Coronary artery (tissue), 2 donors: ENCODE data around the gene ANXA8.
"Not testable (repeated sequence)": the region's sequence is repeated elsewhere in the genome, so short reads cannot be mapped to it uniquely, and the experiment has no call there.

Experiments
- DNase-seq: peaks from one replicate; pipeline ENCODE4 v3.0.0-alpha.2; 2017; ENCODE audit warnings: low spot score
- H3K27ac ChIP-seq, 2 donors: fragments of 200-600 bp; sonication (generic); one replicate each; pipeline ENCODE4 v1.5.1; 2016 to 2019
- H3K4me3 ChIP-seq: fragments of 200-600 bp; sonication (generic); 2 replicates; pipeline ENCODE4 v1.5.1; 2016; ENCODE audit warnings: mild to moderate bottlenecking, moderate library complexity
- TF ChIP-seq, protein P1 (sequence below): fragments of 200-600 bp; sonication (generic); IDR thresholded peaks from one replicate; pipeline ENCODE4 v1.5.1; 2019; ENCODE audit warnings: antibody characterized with exemption

The ANXA8 gene

DNA sequence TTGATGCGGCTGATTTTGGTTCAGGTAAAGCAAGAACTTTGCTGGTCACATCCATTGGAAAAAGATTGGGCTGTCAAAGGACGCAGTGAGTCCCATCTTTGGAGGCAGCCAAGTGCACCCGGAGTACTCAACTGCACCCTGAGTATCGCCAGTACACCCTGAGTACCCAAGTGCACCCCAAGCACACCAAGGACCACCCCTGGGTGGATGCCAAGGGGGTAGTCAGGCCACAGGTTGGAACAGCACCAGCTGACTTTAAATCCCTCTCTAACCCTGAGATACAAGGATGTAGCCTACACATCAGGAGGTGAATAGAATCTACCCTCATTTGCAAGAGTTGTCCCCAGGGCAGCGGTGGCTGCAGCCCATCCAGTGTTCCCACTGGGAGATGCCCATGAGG lies 16.5 kb downstream of the ANXA8 start:
- DNase-seq, H3K27ac ChIP-seq, H3K4me3 ChIP-seq: not testable (repeated sequence)

DNA sequence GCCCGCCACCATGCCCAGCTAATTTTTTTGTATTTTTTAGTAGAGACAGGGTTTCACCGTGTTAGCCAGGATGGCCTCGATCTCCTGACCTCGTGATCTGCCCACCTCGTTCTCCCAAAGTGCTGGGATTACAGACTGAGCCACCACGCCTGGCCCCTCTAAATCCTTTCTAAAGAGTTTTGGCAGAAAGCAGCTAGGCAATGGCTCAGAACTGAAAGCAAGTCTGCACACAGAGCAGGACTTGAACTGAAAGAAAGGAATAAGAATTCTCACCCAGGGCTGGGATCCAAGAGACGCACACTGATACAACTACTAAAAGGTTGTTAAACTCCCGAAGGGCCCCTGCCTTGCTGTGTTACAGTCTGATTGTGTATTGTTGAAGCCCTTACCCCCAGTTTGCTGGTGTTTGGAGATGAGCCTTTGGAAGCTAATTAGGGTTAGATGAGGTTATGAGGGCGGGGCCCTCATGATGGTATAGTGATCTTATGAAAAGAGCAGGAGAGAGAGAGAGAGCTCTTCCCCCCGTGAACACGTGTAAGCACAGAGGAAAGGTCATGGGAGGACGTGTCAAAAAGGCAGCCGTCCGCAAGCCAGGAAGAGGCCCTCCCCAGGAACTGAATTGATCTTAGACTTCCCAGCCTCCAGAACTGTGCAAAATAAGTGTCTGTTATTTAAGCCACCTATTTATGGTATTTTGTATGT lies 18.5 kb downstream of the ANXA8 start:
- not testable (repeated sequence) for DNase-seq, H3K27ac ChIP-seq, H3K4me3 ChIP-seq

DNA sequence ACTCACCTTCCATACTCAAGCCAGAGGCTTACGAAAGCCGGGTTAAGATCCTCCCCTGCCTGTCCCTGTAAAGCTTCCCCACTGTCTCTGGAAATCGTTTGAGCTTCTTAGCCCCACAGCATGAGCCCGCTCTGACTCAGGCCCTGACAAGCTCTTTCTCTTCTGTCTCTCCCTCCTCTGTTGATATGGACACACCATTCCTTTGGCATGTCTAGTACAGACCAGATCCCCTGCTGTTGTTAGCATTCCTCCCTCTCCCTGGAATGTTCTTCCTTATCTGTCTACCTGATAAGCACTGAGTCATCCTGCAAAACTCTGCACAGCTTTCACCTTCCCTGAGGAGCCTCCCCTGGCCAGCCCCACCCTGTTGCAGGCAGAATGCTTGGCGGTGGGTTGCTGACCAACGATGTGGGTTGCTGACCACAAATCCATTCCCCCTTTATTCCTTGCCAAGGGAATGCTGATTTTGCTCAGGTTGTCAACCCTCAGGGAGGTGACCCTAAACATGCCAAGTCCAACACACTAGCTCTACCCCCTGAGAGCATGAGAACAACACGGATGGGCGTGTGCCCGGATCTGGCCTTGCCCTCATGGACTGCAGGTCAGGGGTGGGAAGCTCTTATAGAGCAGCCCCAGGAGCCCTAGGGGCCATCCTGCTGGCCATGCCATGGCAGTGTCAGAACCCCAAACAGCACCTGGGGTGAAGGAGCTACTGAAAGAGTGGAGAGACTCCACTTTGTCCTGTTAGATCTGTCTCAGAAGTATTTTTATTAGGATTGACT lies 21.1 kb downstream of the ANXA8 start:
- not testable (repeated sequence) for DNase-seq, H3K4me3 ChIP-seq, H3K27ac ChIP-seq

DNA sequence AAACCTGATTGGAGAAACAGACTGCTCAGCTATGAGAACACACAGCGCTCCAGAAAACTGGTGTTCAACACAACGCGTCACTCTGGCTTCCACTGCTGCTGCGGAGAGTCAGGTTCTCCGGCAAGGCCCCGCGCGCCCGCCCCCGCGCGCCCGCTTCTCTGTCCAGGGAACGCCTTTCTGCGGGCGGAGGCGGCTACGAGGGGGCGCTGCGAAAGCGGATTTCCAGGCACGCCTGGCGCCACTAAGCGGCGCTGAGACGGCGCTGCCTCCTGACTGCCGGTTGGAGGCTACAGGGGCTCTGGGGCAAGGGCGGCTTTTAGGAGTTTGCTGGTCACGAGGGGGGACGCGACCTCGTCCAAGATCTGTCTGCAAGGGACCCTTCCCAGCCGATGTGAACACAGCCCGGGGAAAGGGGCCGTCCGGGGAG lies 22.6 kb downstream of the ANXA8 start:
- not testable (repeated sequence) for H3K27ac ChIP-seq
- H3K4me3 ChIP-seq: peak overlapping the region; percentile 50
- DNase-seq: peak; percentile 65

DNA sequence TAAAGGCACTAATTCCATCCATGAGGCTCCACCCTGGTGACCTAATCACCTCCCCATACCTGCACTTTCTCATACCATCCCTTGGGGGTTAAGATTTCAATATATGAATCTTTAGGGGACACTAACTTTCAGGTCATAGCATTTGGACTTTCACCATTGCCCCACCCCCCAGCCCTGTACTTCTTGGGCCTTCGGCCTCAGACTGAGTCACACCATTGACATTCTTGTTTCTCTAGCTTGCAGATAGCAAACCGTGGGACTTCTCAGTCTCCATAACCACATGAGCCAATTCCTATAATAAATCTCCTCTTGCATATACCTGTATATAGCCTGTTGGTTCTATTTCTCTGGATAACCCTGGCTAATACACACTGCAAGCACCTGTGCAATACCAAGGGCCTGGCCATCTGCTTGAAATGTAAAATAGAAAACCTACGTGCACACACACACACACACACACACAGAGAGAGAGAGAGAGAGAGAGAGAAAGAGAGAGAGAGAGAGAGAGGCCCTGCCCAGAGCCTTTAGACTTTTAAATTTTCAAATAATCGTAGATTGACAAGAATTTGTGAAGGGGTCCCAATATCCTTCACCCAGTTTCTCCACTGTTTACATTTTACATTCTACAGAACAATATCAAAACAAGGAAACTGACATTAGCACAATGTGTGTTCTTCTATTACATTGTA lies 25.3 kb downstream of the ANXA8 start:
- TF ChIP-seq, protein P1, sequence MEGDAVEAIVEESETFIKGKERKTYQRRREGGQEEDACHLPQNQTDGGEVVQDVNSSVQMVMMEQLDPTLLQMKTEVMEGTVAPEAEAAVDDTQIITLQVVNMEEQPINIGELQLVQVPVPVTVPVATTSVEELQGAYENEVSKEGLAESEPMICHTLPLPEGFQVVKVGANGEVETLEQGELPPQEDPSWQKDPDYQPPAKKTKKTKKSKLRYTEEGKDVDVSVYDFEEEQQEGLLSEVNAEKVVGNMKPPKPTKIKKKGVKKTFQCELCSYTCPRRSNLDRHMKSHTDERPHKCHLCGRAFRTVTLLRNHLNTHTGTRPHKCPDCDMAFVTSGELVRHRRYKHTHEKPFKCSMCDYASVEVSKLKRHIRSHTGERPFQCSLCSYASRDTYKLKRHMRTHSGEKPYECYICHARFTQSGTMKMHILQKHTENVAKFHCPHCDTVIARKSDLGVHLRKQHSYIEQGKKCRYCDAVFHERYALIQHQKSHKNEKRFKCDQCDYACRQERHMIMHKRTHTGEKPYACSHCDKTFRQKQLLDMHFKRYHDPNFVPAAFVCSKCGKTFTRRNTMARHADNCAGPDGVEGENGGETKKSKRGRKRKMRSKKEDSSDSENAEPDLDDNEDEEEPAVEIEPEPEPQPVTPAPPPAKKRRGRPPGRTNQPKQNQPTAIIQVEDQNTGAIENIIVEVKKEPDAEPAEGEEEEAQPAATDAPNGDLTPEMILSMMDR: no peak
- no peak overlapping the region for H3K4me3 ChIP-seq
- no peak overlapping the region for H3K27ac ChIP-seq
- DNase-seq: no peak

DNA sequence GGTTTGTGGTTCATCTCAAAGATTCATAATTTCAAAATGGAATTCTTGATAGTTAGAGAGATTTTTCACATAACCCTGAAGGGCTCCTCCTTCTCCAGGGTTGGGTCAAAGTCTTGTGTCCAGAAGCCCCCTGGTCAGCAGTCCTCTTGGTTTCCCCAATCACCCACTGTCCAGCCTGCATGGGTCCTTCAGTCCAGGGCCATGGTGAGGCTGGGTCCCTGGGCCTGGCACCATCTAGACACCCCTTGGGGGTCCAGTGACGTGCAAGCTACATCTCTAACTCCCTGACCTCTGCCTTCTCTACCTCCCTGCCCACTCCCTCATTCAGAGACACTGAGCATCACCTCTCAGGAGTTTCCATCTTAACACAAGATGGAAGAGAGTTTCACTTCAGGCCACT lies 26.1 kb downstream of the ANXA8 start:
- TF ChIP-seq, protein P1: no peak
- H3K27ac ChIP-seq: no peak overlapping the region
- no peak overlapping the region for H3K4me3 ChIP-seq
- DNase-seq: peak; percentile 62

DNA sequence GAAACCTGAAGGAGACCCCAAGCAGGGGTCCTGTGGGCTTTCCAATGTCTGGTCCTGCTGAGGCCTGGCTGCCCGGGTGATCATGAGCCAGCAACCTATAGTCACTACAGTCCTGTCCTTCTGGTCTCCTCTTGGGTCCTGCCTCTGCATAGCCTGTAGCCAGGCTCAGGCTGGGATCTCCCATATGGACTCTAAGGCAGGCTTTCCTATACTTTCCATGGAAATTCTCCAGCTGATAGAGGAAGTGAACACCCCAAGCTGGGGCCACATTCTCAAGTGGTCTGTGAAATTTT lies 26.4 kb downstream of the ANXA8 start:
- TF ChIP-seq, protein P1: no peak
- DNase-seq: no peak
- Histone ChIP-seq H3K4me3 (no peak overlapping the region), H3K27ac (no peak overlapping the region)

DNA sequence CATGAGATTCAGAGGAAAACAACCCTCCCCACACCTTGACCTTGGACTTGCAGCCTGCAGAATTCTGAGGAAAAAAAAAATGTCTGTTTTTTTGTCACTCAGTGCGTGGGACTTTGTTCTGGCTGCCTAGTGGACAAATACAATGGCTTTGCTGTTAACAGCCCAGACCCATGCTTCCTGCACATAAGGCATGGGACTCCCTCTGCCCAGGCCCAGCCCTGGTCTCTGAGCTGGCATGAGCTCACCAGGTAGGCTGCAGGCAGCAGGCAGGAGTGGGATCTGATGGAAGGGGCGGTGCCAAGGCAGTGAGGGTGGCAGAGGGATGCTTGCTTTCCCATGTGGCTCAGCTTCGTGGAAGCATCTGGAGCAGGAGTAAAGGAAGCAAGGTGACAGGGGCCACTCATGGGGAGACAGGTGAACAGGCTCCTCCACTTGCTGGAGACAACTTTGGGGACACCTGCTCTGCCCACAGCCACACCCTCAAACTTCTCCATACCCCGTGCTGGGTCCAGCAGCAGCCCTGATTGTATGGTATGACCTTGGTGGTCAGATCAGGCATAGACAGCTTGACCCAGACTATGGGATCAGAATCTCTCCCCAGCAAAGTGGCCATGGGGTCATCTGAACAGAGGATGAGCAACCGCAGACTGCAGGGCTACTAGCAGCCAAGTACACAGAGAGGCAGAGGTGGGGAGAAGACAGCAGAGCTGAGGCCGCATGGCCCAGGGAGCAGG lies 27.0 kb downstream of the ANXA8 start:
- TF ChIP-seq, protein P1: no peak
- Histone ChIP-seq H3K4me3 (no peak overlapping the region), H3K27ac (no peak overlapping the region)
- DNase-seq: peak; percentile 57
